GM18520 (cell line): Measurements from ENCODE around the gene MEGF6.

Source experiments
- ATAC-seq: cut with Tn5 transposase; IDR thresholded peaks from one replicate; pipeline ENCODE4 v1.9.1; 2021; ENCODE audit not compliant: unreplicated experiment

Gene MEGF6

DNA sequence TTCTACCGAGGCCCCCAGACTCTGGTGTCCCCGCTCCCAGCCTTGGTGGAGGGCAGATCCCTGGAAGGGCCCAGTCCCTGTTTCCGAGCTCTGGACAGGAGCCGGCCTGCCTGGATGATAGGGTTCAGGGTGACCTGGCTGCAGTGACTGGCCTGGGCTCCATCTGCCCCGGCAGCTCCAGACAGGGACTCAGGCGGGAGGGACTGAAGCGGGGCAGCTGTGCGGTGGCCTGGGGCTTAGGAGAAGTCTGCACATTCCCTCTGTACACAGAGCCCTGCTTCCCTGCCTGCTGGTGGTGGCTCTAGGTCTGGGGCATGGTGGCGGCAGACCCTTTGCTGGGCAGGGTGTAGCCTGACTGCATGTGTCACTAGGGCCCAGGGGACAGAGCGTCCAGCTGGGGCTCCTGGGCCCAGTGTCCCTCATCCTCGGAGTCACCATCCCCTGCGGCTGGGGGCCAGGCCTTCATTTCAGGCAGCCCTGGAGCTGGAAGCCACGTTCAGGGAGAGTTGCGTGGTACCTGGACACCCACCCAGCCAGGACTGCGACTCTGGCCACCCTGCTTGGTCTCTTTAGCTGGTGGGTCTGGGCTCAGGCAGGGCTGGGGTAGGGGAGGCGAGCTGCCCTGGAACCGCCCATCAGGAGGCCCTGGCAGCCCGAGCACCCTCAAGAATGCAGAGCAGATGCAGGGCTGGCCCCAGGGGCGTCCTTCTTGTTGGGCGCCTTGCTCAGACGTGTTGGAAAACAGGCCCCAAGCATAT, 147.2 kb downstream of the MEGF6 start:
- ATAC-seq = no peak

GRCh38 chr1:3463408-3463863, 147.9 kb downstream of the MEGF6 start:
- no peak for ATAC-seq

DNA sequence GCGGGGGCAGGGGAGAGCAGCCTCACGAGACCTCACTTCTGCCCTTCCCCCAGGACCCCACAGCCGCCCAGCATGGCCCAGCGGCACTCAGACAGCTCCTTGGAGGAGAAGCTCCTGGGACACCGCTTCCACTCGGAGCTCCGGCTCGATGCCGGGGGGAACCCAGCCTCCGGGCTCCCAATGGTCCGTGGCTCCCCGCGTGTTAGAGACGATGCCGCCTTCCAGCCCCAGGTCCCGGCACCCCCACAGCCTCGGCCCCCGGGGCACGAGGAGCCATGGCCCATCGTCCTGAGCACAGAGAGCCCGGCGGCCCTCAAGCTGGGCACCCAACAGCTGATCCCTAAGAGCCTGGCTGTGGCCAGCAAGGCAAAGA, 148.3 kb downstream of the MEGF6 start:
- no peak for ATAC-seq

DNA sequence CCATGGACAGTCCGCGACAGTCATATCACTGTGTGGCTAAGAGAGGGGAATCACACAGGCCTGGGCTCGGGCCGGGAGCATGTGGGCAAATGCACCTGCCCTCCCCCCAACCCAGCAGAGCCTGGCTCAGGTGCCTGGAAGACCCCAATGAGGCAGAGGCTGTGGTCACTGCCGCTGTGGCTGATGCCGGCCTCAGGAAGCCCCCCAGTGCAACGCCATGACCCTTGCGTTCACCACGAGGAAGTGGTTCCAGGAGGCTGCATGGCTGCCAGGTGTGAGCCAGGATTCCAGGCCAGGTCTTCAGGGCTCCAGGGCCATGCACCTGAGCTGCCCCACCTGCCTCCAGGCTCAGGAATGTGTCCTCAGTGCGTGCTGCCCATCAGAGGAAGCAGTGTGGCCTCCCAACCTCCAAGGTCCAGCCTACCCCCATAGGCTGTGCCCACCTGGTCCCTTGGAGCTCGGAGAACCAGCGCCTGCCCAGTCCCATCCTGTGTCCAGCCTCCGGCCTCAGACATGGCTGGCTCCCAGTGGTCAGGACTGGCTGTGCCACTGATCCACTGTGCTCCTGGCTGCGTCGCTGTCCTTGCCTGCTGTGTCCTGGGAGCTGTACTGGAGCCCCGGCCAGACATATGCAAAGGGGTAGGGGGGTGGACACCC, 148.8 kb downstream of the MEGF6 start:
- no peak for ATAC-seq

DNA sequence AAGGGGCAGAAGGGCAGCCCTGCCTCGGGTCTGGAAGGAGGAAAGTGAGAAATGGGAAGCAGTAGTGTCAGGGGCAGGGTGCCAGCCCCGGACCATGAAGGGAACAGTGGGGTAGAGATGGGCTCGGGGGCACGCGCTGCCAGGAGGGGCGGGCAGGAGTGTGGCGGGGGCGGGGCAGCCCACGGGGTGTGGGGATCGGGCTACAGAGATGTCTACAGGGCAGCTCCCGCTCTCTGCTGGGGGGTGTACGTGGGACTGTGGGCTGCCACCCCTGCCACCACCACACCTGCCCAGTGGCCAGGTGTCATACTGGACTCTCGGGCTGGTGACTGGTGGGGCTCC, 149.4 kb downstream of the MEGF6 start:
- ATAC-seq = no peak

- no peak for ATAC-seq
Measured at GRCh38 chr1:3461238-3461933, 149.9 kb downstream of the MEGF6 start.

GRCh38 chr1:3460672-3461131, 150.6 kb downstream of the MEGF6 start:
- no peak for ATAC-seq

- ATAC-seq = no peak
Measured at GRCh38 chr1:3459940-3460671, 151.2 kb downstream of the MEGF6 start.

DNA sequence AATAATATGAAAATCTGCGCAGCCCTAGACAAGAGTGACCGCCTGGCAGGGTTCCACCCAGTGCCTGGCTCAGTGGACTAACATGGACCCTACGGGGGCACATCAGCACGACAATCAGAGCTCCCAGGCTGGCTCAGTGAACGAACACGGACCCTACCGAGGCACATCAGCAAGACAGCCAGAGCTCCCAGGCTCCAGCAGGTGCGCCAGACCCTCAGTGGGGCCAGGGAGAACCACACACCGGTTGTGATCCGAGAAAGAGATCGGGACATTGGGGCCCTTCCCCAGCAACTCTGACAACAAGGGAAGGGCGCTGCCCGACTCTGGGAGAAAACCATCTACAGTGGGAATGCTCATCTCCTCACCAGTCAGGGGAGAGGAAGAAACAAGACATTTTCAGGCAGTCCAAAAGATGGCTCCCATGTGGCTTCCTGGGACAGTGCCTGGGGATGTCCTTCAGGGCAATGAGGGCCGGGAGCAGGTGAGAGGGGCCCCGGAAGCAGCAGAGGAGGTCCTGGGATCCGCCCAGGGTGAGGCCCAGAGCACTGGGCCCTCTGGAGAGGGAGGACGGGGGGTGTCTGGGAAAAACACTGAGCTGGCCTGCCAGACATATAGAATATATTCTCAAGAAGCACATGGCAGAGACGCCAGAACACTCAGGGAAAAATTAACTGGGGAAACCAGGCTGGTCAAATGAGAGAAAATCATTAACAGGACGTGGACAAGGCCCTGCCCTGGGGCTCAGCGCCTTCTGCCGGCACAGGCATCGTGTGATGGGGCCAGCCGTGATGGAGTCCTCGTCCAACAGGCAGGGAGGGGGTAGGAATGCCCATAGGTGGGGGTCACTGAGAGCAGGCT, 152.0 kb downstream of the MEGF6 start:
- no peak for ATAC-seq

DNA sequence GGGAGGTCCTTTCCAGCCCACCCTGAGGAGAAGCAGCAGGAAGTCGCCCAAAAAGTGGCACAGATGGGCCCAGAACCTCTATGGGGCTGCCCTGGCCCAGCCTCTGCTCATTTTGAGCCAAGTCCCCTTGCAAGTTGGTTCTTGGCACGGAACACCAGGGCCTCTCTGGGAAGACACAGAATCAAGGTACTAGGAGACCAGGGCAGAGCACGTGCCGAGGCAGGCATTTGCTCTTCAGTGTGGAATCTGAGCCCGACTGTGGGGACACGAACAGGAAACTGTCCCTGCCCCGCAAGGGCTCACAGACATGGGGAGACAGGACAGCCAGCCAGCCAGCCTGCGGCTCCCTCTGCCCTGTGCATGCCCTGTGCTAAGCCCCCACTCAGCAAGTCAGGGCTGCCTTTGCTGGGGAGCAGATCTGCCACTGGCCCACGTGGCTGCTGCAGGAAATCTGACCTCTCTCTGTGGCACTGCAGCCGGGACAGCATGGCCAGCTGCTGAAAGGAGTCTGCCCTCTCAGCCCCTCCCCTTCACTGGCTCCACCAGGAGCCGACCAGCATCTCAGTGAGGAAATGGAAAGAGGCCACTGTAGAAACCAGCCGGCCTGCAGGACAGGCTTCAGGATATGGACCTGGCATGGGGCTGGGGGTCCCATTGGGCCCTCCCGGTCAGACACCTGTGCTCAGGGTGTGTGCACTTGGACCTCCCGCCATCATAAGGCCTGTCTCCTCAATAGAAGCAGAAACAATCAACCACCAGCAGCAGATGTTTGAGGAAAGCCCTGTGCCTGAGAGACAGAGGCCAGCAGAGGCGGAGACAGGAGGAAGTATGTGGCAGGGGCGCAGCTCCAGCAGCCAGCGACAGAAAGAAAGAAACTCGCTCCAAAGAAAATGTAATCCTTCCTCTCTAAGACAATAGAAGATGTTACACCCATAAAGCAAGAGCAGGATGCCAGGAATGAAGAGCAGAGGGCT, 153.1 kb downstream of the MEGF6 start:
- no peak for ATAC-seq

DNA sequence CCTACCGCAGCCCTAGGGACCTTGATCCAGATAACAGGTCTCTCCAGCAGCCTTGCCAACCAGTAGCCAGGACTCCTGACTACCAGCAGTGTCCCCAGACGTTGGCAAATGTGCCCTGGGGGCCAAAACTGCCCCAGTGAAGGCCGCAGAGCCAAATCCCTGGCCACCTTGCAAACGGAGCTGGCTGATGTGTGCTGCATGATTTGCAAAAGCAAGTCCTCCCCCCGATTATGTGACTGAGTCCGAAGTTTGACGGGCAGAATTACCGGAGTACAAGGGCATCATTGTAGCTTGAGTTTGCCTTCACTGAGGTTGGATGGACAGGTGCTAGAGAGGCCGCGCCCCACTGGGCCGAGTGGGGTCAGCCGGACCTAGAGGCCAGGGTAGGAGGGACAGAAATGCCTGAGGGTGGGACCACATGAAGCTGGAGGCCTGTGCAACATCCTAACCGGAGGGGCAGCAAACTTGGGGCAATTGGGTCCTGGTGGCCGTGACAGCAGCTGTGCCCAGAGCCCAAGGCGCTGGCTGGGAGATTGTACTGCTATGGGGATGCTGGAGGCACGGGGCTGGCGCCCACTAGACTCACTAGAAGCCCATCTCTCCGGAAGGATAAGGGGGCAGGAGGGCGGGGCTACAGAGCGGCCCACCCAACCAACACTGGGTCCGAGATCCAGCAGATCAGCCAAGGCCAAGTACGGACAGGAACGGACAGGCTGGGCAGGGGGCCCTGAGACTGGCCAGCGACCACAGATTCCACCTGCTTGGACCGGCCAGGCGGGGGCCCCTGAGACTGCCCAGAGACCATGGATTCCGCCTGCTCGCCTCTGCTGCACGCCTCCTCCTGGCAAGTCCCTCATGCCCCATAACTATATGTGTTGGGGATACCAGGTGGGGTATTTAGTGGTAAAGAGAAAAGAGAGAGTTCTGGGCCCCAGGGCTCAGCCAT, 154.1 kb downstream of the MEGF6 start:
- no peak for ATAC-seq

- no peak for ATAC-seq
Measured at GRCh38 chr1:3456449-3456963, 154.8 kb downstream of the MEGF6 start.

- ATAC-seq = no peak
Measured at GRCh38 chr1:3455670-3456448, 155.4 kb downstream of the MEGF6 start.

DNA sequence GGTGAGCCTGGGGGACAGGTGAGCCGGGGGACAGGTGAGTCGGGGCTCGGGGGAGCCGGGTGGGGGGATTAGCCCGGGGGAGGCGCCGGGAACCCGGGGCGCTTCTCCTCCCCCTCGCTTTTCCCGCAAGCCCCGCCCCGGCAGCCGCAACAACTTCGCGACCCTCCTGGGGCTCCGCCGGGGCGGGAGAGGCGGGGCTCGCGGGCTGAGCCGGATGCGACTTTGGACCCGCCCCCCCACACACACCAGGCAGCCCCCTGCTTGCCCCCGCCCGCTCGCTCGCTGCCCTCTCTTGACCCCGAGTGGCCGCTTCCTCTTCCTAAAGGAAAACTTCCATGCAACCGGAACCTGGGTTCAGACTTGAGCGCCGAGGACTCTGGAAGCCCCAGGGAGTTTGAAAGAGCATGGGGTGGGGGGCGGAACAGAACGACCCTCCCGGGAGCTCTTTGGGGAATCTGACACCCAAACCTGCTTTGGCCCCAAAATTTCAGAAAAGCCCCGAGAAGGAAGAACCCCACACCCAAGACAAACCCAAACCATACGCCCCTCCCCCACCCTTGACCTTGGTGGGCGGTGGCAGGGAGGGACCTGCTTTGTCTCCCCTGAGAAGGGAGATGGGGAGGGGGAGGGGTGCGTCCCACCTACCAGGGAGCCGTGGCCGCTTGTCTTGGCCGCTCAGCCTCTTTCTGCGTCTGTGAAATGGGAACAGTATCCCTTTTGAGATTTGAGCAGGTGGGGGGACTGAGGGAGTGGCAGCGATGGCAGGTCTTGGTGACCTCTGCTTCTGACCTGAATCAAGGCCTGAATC, 156.3 kb downstream of the MEGF6 start:
- ATAC-seq = no peak

GRCh38 chr1:3453891-3454810, 157.2 kb downstream of the MEGF6 start, which contains the start of gene ARHGEF16:
Gene ARHGEF16 (plus strand): TSS chr1:3454665. CDS start chr1:3463085, 8,420 bp downstream.
- no peak for ATAC-seq
